ENCODE measurements around the gene CTLA4. TPM values are rescaled to one million over a fixed set of nuclear protein-coding genes. Genes with fewer than 3 reads are reported as not detected.

Gene CTLA4
- total and polyA plus RNA-seq, 2 of the 4 experiments (the other 2 are of a cell fraction) = not detected

GRCh38 chr2:203869223-203870042 is 1.9 kb downstream of the CTLA4 start:
- Histone ChIP-seq H3K14ac (replicated peaks; ENCODE audit: low read depth, low read length) (no peak overlapping the region), H4K20me1 (ENCODE audit: insufficient read depth, low read length) (no peaks in the 10 kb centered on the region), H3K4me2 (ENCODE audit: low read depth, low read length) (no peak overlapping the region), H3K27me3 (ENCODE audit: control insufficient read depth, insufficient read depth, low read length) (peaks cover 31% of the 10 kb centered on the region), H3K18ac (ENCODE audit: low read depth, low read length) (no peak overlapping the region), H3K9me3 (ENCODE audit: control insufficient read depth, insufficient read depth, low read length) (no peaks in the 10 kb centered on the region), H4K5ac (ENCODE audit: low read depth, low read length) (no peak overlapping the region), H2BK5ac (ENCODE audit: low read depth, low read length, poor library complexity, severe bottlenecking) (no peak overlapping the region), H3K4me1 (ENCODE audit: control insufficient read depth, insufficient read depth, low read length) (no peaks in the 10 kb centered on the region), H2BK20ac (ENCODE audit: low read depth, low read length) (no peak overlapping the region), H2BK15ac (ENCODE audit: low read depth, low read length) (no peak overlapping the region), H4K91ac (ENCODE audit: insufficient read depth, low read depth, low read length) (no peak overlapping the region), H2BK120ac (ENCODE audit: low read depth, low read length) (no peak overlapping the region), H3K9me1 (ENCODE audit: insufficient read depth, low read length) (no peaks in the 10 kb centered on the region), H2AK9ac (replicated peaks; ENCODE audit: low read depth, low read length, poor library complexity) (no peak overlapping the region), H3K4me3 (ENCODE audit: insufficient read depth, low read depth, low read length) (no peak overlapping the region), H2AK5ac (ENCODE audit: low read depth, low read length) (no peak overlapping the region), H3K56ac (ENCODE audit: extremely low read depth, insufficient read depth, low read length) (no peak overlapping the region), H3K79me1 (ENCODE audit: low read depth in 1 of 2, low read length in 2 of 2) (no peaks in the 10 kb centered on the region), H3K9ac (ENCODE audit: low read depth, low read length) (no peak overlapping the region), H3K36me3 (ENCODE audit: control insufficient read depth, insufficient read depth, low read length) (no peaks in the 10 kb centered on the region), H2AFZ (replicated peaks; ENCODE audit: low read length, poor library complexity) (no peak overlapping the region), H3K23ac (ENCODE audit: low read depth, low read length) (no peak overlapping the region), H4K8ac (ENCODE audit: low read depth in 2 of 2, low read length in 2 of 2) (no peak overlapping the region), H3K27ac (ENCODE audit: insufficient read depth, low read length) (no peak overlapping the region), H3K4ac (ENCODE audit: low read depth, low read length) (no peak overlapping the region)
- no peak for ATAC-seq (ENCODE audit: low read depth)
- intact Hi-C loops (cut with micrococcal nuclease) (no loop called here), in situ Hi-C loops (cut with MboI; ENCODE audit: low sequenced_read_pairs) (no loop called here), dilution Hi-C loops (cut with HindIII; ENCODE audit: low sequenced_read_pairs, unreplicated experiment) (no loop called here)
- POLR2A ChIA-PET (ENCODE audit: unreplicated experiment) = no interaction called here
- TF ChIP-seq CHD1 (IDR thresholded peaks at IDR 0.05; ENCODE audit: low read depth, low read length) (no peak), RAD21 (IDR thresholded peaks at IDR 0.05; ENCODE audit: low read length) (no peak), BHLHE40 (IDR thresholded peaks at IDR 0.05; ENCODE audit: low read depth, low read length) (no peak), RCOR1 (IDR thresholded peaks at IDR 0.05; ENCODE audit: insufficient replicate concordance, low read length) (no peak), MAFK (IDR thresholded peaks at IDR 0.05; ENCODE audit: low read depth, low read length) (no peak), NFE2L2 (IDR thresholded peaks at IDR 0.05; ENCODE audit: low read depth, low read length) (no peak), MAZ (IDR thresholded peaks at IDR 0.05; ENCODE audit: borderline replicate concordance, low read depth, low read length) (no peak), SMC3 (IDR thresholded peaks at IDR 0.05; ENCODE audit: low read depth, low read length) (no peak), MXI1 (IDR thresholded peaks at IDR 0.05; ENCODE audit: borderline replicate concordance, low read depth, low read length) (no peak), RFX5 (IDR thresholded peaks at IDR 0.05; ENCODE audit: low read depth, low read length) (no peak), POLR2A (IDR thresholded peaks at IDR 0.05; ENCODE audit: low read depth, low read length) (no peak), CTCF (conservative IDR thresholded peaks at IDR 0.05; ENCODE audit: low read depth, low read length) (no peak), USF2 (IDR thresholded peaks at IDR 0.05; ENCODE audit: low read depth, low read length) (no peak), CEBPB (IDR thresholded peaks at IDR 0.05; ENCODE audit: low read depth, low read length) (no peak), FOS (IDR thresholded peaks at IDR 0.05; ENCODE audit: low read depth, low read length) (no peak)
- CTCF ChIA-PET = no interaction called here
- no TSS peak for BruUV-seq (replicated peaks)
- 17% methylated on average over 1 of the region's 6 CpGs; no CpG with 5 or more reads in 1 of the 2 experiments for WGBS, 2 experiments (ENCODE audit: extremely low coverage in 2 of 2, insufficient read length in 1 of 2)
- no peak for DNase-seq
